Lung (tissue), 12 donors: ENCODE results near the gene ZNF385A. TPM values are rescaled to one million over a fixed set of nuclear protein-coding genes. Genes with fewer than 3 reads are reported as not detected.

ENCODE experiments used
- ATAC-seq: fragments of 200-7000 bp; cut with Tn5 transposase; one replicate; pipeline ENCODE4 v1.9.1; 2020; ENCODE audit warnings: moderate number of reproducible peaks; ENCODE audit not compliant: insufficient read depth, low FRiP score
- DNase-seq, 3 donors: peaks; one replicate each; pipeline ENCODE4 v3.0.0-alpha.2; 2013 to 2017
- H3K27ac ChIP-seq, 2 donors: one replicate each; pipeline ENCODE4 v1.5.1; 2013; ENCODE audit warnings: mild to moderate bottlenecking in 2 of 2, moderate library complexity in 2 of 2, control low read depth in 1 of 2, inconsistent platforms in 1 of 2, low read depth in 1 of 2, low read length in 1 of 2
- H3K27me3 ChIP-seq, 3 donors: one replicate each; pipeline ENCODE4 v1.5.1; 2013; ENCODE audit warnings: low read length in 2 of 3; ENCODE audit not compliant: control insufficient read depth in 3 of 3, insufficient read depth in 3 of 3
- H3K36me3 ChIP-seq, 4 donors: one replicate each; pipeline ENCODE4 v1.5.1; 2013; ENCODE audit warnings: low read length in 4 of 4, mild to moderate bottlenecking in 1 of 4, moderate library complexity in 1 of 4; ENCODE audit not compliant: control insufficient read depth in 4 of 4, insufficient read depth in 4 of 4
- H3K4me1 ChIP-seq, 5 donors: one replicate each; pipeline ENCODE4 v1.5.1; 2013; ENCODE audit warnings: low read length in 5 of 5, mild to moderate bottlenecking in 2 of 5, moderate library complexity in 1 of 5; ENCODE audit not compliant: control insufficient read depth in 5 of 5, insufficient read depth in 5 of 5
- H3K4me3 ChIP-seq: one replicate; pipeline ENCODE4 v1.5.1; 2013; ENCODE audit warnings: mild to moderate bottlenecking, control low read depth, moderate library complexity
- H3K9ac ChIP-seq, 2 donors: one replicate each; pipeline ENCODE4 v1.5.1; 2013; ENCODE audit warnings: low read length in 2 of 2, control low read depth in 1 of 2; ENCODE audit not compliant: insufficient read depth in 1 of 2
- H3K9me3 ChIP-seq, 4 donors: one replicate each; pipeline ENCODE4 v1.5.1; 2013; ENCODE audit warnings: low read length in 3 of 4, mild to moderate bottlenecking in 1 of 4, moderate library complexity in 1 of 4; ENCODE audit not compliant: control insufficient read depth in 4 of 4, insufficient read depth in 3 of 4
- CTCF ChIP-seq: IDR thresholded peaks from 2 replicates; pipeline ENCODE4 v1.5.1; 2012; ENCODE audit warnings: mild to moderate bottlenecking; ENCODE audit errors: control extremely low read depth, extremely low read depth
- WGBS, 2 donors: extraction: QIAGEN DNeasy Blood & Tissue Kit; methylation state at CpG; one replicate each; pipeline ENCODE4 v1.1.7; 2013; 5-methylcytosine and 5-hydroxymethylcytosine counted together
- polyA plus RNA-seq, 2 donors: library from polyadenylated mRNA; stranded (reverse); fragments of 200-250 nt; gene quantifications; one replicate each; pipeline ENCODE4 v1.2.1, GENCODE V29; 2013
- total RNA-seq, 2 donors: library from RNA; depleted of rRNA in 1 of 2; stranded (reverse); fragments of >200 nt in 1 of 2; gene quantifications; one replicate each; pipeline ENCODE4 v1.2.1, GENCODE V29; 2014 to 2021
- donor health status: control.
- donor health status: control.
- donor health status: Bipolar disorder and iron deficiency.
- donor health status: healthy.
- donor health status: DM: yes; HTN: yes; CAD: no.

ZNF385A gene
- total and polyA plus RNA-seq, 4 donors, result 7.6 to 26.1 (median 16.6) TPM

- Histone ChIP-seq H3K27ac (peak overlapping the region; percentile 84 to 91), H3K4me1 (peaks cover 4 to 28% (median 22%) of the 10 kb centered on the region in 5 donors), H3K36me3 (peaks cover 0 to 11% (median 4%) of the 10 kb centered on the region in 4 donors), H3K9ac (no peak overlapping the region), H3K27me3 (peaks cover 0 to 3% (median 0%) of the 10 kb centered on the region in 3 donors), H3K9me3 (no peaks in the 10 kb centered on the region), H3K4me3 (no peak overlapping the region)
- ATAC-seq (peak; percentile 60), DNase-seq (no peak)
- 12 to 37% methylated on average over 8 to 9 of the region's 9 CpGs for WGBS, 2 donors
- no peak for TF ChIP-seq CTCF
These were observed 29.0 kb upstream of the ZNF385A start for GRCh38 chr12:54413284-54414190.

DNA sequence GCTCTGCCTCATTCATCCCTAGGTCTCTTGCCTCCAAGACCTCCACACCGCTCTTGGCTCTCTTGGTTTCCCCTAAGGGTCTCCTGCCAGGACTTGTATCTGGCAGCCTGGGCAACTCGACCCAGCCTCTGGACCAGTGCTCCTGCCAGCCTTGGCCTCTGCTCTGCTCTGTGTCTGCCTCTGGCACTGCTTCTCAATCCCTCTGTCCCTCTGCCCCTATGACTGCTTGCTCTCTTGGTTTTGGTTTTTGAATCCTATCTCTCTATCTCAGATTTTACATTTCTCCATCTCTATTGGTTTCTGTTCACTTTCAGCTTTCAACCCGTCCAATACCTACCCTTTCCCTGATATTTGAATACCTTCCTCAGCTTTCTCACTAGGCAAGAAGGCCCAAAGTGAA, 28.3 kb upstream of the ZNF385A start:
- DNase-seq (no peak), ATAC-seq (no peak)
- 51 to 55% methylated on average over 3 of the region's 3 CpGs for WGBS, 2 donors
- H3K4me1 ChIP-seq, result peaks cover 3 to 30% (median 20%) of the 10 kb centered on the region in 5 donors
- no peaks in the 10 kb centered on the region for H3K9me3 ChIP-seq
- no peak overlapping the region for H3K9ac ChIP-seq
- no peak overlapping the region for H3K4me3 ChIP-seq
- H3K27ac ChIP-seq, result peak overlapping the region; percentile 84 to 91
- H3K27me3 ChIP-seq, result no peaks in the 10 kb centered on the region
- no peak for TF ChIP-seq CTCF
- peaks cover 0 to 16% (median 6%) of the 10 kb centered on the region in 4 donors for H3K36me3 ChIP-seq

DNA sequence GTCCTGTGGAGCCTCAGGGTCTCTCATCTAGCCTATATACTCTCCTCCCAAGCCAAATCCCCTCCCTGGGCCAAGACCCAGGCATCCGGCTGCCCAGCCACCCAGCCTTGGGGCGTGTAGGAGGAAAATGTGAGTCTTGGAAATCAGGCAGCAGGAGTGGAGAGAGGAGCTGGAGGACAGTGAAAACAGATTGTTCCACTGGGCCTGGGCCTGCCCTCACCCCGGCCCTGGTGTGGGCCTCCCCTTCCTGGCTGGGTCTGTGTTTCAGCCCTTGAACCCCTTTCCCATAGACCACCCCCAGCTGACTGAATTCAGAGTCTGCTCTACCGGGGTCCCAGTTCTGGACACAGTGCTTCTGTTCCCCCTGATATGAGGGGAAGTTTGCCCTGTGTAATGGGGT, 27.8 kb upstream of the ZNF385A start:
- H3K27ac ChIP-seq, result peak overlapping the region; percentile 84 to 91
- 44 to 56% methylated on average over 4 of the region's 4 CpGs for WGBS, 2 donors
- peaks cover 0 to 30% (median 16%) of the 10 kb centered on the region in 5 donors for H3K4me1 ChIP-seq
- ATAC-seq (no peak), DNase-seq (no peak)
- H3K9ac ChIP-seq, result no peak overlapping the region
- TF ChIP-seq CTCF, result no peak
- H3K27me3 ChIP-seq, result no peaks in the 10 kb centered on the region
- no peak overlapping the region for H3K4me3 ChIP-seq
- peaks cover 0 to 20% (median 8%) of the 10 kb centered on the region in 4 donors for H3K36me3 ChIP-seq
- no peaks in the 10 kb centered on the region for H3K9me3 ChIP-seq
